HG02798 (cell line): ENCODE results near the gene KIAA1549.

Experiments
- ATAC-seq: cut with Tn5 transposase; IDR thresholded peaks from one replicate; pipeline ENCODE4 v1.9.1; 2021; ENCODE audit warnings: mild to moderate bottlenecking; ENCODE audit not compliant: unreplicated experiment, poor library complexity

Gene KIAA1549

DNA sequence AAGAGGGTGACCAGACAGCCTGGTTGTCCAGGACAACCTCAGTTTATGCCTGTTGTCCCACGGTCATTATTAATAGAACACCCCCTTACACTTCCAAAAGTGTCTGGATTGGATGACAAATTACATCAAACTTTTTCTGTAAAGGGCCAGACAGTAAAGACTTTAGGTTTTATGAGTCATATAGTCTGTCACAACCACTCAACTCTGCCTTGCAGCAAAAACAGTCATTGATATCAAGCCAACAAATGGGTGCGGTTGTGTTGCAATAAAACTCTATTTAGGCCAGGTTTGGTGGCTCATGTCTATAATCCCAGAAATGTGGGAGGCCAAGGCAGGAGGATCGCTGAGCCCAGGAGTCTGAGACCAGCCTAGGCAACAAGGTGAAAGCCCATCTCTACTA lies 116.5 kb downstream of the KIAA1549 start:
- ATAC-seq = no peak

DNA sequence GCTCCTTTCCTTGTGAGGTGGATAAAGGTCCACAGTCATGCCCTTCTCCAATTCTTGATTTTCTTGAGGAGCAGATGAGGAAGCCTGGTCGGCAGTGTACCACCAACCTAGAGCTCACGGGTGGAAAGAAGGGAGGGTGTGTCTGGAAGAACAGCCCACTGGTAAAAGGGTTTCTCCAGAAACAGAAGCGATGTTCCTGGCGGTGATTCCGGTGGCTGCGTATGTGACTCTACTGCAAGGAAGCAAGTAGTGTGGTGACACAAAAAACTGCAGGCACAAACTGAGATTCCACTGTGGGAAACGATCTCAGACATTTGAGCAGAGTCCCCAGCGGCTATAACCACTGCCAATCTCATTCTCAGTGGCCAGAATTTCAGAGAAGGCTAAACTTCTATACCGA lies 117.3 kb downstream of the KIAA1549 start:
- no peak for ATAC-seq

- ATAC-seq = no peak
Observed at GRCh38 chr7:138861051-138861450, 120.1 kb downstream of the KIAA1549 start.

GRCh38 chr7:138857728-138858127 lies 123.5 kb downstream of the KIAA1549 start:
- ATAC-seq = no peak

GRCh38 chr7:138854115-138854645 lies 127.0 kb downstream of the KIAA1549 start:
- no peak for ATAC-seq

DNA sequence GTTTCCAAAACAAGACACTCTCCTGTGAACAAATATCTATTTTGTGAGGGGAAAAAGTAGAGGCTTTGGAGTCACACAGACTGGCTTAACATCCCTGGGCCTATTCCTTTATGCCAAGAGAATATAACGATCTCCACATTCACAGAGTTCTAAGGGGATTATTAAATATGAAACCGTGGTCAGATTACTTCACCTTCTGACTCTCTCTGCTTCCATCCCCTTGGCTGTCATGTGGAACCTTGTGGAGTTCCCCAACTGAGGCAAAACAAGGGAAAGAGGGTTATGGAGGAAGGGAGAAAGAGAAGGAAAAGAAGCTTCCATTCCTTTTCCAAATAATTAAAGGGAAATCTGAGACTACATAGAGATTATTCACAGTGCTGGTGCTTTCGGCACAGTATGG lies 127.7 kb downstream of the KIAA1549 start:
- no peak for ATAC-seq

- no peak for ATAC-seq
Observed at GRCh38 chr7:138852469-138852868, 128.7 kb downstream of the KIAA1549 start.

DNA sequence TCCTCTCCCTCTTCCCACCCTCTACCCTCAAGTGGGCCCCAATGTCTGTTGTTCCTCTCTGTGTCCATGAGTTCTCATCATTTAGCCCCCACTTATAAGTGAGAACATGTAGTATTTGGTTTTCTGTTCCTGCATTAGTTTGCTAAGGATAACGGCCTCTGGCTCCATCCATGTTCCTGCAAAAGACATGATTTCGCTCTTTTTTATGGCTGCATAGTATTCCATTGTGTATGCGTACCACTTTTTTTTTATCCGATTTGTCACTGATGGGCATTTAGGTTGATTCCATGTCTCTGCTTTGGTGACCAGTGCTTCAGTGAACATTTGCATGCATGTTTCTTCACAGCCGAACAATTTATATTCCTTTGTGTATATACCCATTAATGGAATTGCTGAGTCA lies 131.5 kb downstream of the KIAA1549 start:
- no peak for ATAC-seq

- ATAC-seq = no peak
Observed at GRCh38 chr7:138848056-138848980, 132.9 kb downstream of the KIAA1549 start.

DNA sequence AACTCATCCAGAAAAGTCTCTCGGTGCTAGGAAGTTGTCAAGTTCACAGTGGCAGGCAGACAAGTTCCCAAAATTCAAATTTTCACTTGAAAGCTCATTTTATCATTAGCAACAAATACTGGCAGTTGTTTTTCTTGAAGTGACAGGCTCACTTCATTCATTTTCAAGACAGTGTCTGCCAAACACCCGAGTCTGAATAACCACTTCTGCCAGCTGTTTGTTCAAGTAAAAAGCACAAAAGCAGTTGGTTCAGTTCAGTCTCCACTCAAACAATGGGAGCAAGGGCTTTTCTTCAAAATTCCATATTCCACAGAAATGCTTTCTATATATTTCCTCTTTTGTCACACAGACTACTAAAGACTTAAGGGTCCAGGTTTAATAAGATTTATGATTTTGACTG lies 135.5 kb downstream of the KIAA1549 start:
- no peak for ATAC-seq

GRCh38 chr7:138843632-138844580 lies 137.3 kb downstream of the KIAA1549 start:
- ATAC-seq = no peak

- ATAC-seq = no peak
Observed at GRCh38 chr7:138842111-138842510, 139.1 kb downstream of the KIAA1549 start.

GRCh38 chr7:138838166-138838565 lies 143.0 kb downstream of the KIAA1549 start:
- ATAC-seq = no peak

- no peak for ATAC-seq
Observed at GRCh38 chr7:138837627-138838026, 143.6 kb downstream of the KIAA1549 start.

DNA sequence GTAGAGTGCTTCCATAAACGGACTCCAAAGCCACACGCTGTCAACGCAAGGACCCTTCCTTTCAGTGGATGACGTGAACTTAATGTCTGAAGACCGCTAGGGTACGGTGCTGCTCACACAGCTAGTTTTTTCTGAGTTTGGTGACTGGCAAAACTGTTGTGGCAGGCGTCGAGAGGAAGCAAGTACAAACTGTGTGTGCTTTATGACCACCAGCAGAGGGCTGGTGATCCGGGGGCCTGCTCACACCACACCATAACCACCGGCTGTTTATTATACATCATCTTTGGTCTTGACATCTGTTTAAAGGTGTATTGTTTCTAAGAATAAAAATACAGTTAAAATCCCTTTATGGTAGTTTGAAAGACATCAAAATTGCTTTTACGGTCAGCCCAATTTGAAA lies 146.1 kb downstream of the KIAA1549 start:
- no peak for ATAC-seq

GRCh38 chr7:138834583-138834982 lies 146.6 kb downstream of the KIAA1549 start:
- ATAC-seq = no peak

- ATAC-seq = no peak
Observed at GRCh38 chr7:138833596-138833995, 147.6 kb downstream of the KIAA1549 start.

GRCh38 chr7:138832966-138833365 lies 148.2 kb downstream of the KIAA1549 start:
- no peak for ATAC-seq

GRCh38 chr7:138829335-138829734 lies 151.9 kb downstream of the KIAA1549 start:
- ATAC-seq = no peak

DNA sequence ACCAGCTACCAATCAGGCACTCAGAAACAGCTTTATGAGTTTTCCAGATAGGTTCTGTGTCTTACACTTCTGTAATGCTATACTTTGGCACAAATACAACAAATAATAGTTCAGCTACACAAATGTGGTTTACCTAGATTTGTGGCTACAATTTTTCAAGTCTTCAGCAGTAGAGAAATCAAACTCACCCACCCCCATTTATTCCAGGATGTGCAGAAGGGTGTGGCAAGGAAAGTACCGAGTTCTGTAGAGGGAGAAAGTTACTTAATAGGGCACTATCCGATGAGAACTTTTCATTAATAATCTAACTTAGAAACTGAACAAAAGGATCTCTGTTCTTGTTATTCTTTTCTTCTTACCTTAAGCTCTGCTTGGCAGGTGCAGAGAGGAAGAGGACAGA lies 152.9 kb downstream of the KIAA1549 start:
- ATAC-seq = no peak
